SU-DHL-6 (cell line): ENCODE results near the gene KRIT1.

ENCODE experiments used
- EZH2phosphoT487 ChIP-seq: fragments of 200-600 bp; sonication (generic), shearing (Covaris generic); conservative IDR thresholded peaks from 2 replicates; pipeline ENCODE4 v1.6.1; 2018; ENCODE audit warnings: mild to moderate bottlenecking, antibody characterized with exemption, low read length, moderate library complexity, mixed read lengths
- TF ChIP-seq, protein P1 (sequence below): fragments of 200-600 bp; sonication (generic); IDR thresholded peaks from one replicate; pipeline ENCODE4 v1.5.1; 2017; ENCODE audit warnings: antibody characterized with exemption, mild to moderate bottlenecking, low read length, moderate library complexity; ENCODE audit not compliant: insufficient read depth, poor library complexity, severe bottlenecking

DNA sequence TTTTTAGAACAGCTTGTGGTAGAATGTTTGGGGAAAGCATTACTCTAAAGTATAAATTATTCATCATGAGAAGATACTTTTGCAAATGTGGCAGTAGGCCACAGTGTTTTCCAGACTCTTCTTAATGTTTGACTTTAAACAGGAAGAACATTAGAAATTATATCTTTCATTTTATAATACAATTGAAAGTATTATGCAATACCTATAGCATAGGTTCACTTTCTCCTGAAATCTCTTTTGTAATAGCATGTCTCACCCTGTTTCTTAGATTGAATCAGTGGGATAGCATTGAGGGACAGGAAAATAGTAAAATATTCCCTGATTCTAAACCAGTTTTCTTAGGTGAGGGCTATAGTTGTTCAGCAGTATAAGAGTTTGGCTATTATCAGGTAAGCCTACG, 23.2 kb upstream of the KRIT1 start:
- TF ChIP-seq, protein P1, sequence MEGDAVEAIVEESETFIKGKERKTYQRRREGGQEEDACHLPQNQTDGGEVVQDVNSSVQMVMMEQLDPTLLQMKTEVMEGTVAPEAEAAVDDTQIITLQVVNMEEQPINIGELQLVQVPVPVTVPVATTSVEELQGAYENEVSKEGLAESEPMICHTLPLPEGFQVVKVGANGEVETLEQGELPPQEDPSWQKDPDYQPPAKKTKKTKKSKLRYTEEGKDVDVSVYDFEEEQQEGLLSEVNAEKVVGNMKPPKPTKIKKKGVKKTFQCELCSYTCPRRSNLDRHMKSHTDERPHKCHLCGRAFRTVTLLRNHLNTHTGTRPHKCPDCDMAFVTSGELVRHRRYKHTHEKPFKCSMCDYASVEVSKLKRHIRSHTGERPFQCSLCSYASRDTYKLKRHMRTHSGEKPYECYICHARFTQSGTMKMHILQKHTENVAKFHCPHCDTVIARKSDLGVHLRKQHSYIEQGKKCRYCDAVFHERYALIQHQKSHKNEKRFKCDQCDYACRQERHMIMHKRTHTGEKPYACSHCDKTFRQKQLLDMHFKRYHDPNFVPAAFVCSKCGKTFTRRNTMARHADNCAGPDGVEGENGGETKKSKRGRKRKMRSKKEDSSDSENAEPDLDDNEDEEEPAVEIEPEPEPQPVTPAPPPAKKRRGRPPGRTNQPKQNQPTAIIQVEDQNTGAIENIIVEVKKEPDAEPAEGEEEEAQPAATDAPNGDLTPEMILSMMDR, result no peak
- no peak for TF ChIP-seq EZH2phosphoT487
